Keratinocyte (primary cell): ENCODE data around the gene CELSR1. TPM values are rescaled to one million over a fixed set of nuclear protein-coding genes. Genes with fewer than 3 reads are reported as not detected.

Source experiments
- DNase-seq: peaks from one replicate; pipeline ENCODE4 v3.0.0-alpha.2; 2011; ENCODE audit warnings: low read depth, missing footprints, low spot score
- FAIRE-seq: peaks from 2 replicates; lab custom pipeline; 2011; peaks lifted over from hg19 to GRCh38; lab: Jason Lieb, UNC
- H2AFZ ChIP-seq: 2 replicates; pipeline ENCODE4 v1.6.0; 2012; ENCODE audit warnings: low read length, control low read depth, inconsistent platforms; ENCODE audit not compliant: control insufficient read depth
- H3K27ac ChIP-seq: 2 replicates; pipeline ENCODE4 v1.5.1; 2011; ENCODE audit warnings: low read length; ENCODE audit not compliant: control insufficient read depth, insufficient read depth
- H3K27me3 ChIP-seq: 3 replicates; pipeline ENCODE4 v1.6.0; 2011; ENCODE audit warnings: low read length; ENCODE audit not compliant: control insufficient read depth, insufficient read depth; ENCODE audit errors: extremely low read depth
- H3K36me3 ChIP-seq, 2 experiments: 2 replicates in 1 of 2; 3 replicates in 1 of 2; pipeline ENCODE4 v1.5.1; 2011; ENCODE audit warnings: low read length in 2 of 2, mild to moderate bottlenecking in 1 of 2; ENCODE audit not compliant: control insufficient read depth in 2 of 2, insufficient read depth in 2 of 2; ENCODE audit errors: extremely low read depth in 1 of 2
- H3K4me1 ChIP-seq: 3 replicates; pipeline ENCODE4 v1.5.1; 2011; ENCODE audit warnings: low read length; ENCODE audit not compliant: control insufficient read depth, insufficient read depth; ENCODE audit errors: extremely low read depth
- H3K4me2 ChIP-seq: 3 replicates; pipeline ENCODE4 v1.6.0; 2011; ENCODE audit warnings: low read depth, low read length; ENCODE audit not compliant: control insufficient read depth, insufficient read depth; ENCODE audit errors: extremely low read depth
- H3K4me3 ChIP-seq, 3 experiments: fragments of 200-600 bp in 1 of 3; sonication (generic) in 1 of 3; 2 replicates in 2 of 3; 3 replicates in 1 of 3; pipeline ENCODE4 v1.5.1; 2011 to 2016; ENCODE audit warnings: low read length in 3 of 3, mild to moderate bottlenecking in 3 of 3, control low read depth in 2 of 3, inconsistent platforms in 1 of 3, low read depth in 1 of 3, mixed read lengths in 1 of 3, mixed run types in 1 of 3, moderate library complexity in 1 of 3; ENCODE audit not compliant: control insufficient read depth in 2 of 3, insufficient read depth in 2 of 3; ENCODE audit errors: extremely low read depth in 1 of 3
- H3K79me2 ChIP-seq: 2 replicates; pipeline ENCODE4 v1.6.0; 2012; ENCODE audit warnings: low read length; ENCODE audit not compliant: control insufficient read depth, insufficient read depth
- H3K9ac ChIP-seq: 3 replicates; pipeline ENCODE4 v1.6.0; 2011; ENCODE audit warnings: low read length; ENCODE audit not compliant: control insufficient read depth, insufficient read depth; ENCODE audit errors: extremely low read depth
- H3K9me1 ChIP-seq: 3 replicates; pipeline ENCODE4 v1.6.0; 2011; ENCODE audit warnings: low read length; ENCODE audit not compliant: control insufficient read depth, insufficient read depth; ENCODE audit errors: extremely low read depth
- H3K9me3 ChIP-seq: 2 replicates; pipeline ENCODE4 v1.5.1; 2012; ENCODE audit warnings: low read depth, low read length; ENCODE audit not compliant: control insufficient read depth
- H4K20me1 ChIP-seq: 3 replicates; pipeline ENCODE4 v1.6.0; 2011; ENCODE audit warnings: low read length; ENCODE audit not compliant: control insufficient read depth, insufficient read depth; ENCODE audit errors: extremely low read depth
- CTCF ChIP-seq, 3 experiments: IDR thresholded peaks in 1 of 3; conservative IDR thresholded peaks in 1 of 3; optimal IDR thresholded peaks in 1 of 3; 2 replicates in 2 of 3; 3 replicates in 1 of 3; pipeline versions ENCODE3 to v1.5.1; 2011; ENCODE audit warnings: low read length in 3 of 3, mild to moderate bottlenecking in 3 of 3, moderate library complexity in 2 of 3, control low read depth in 1 of 3, inconsistent platforms in 1 of 3; ENCODE audit not compliant: insufficient read depth in 2 of 3; ENCODE audit errors: extremely low read depth in 1 of 3
- EZH2 ChIP-seq: IDR thresholded peaks from one replicate; pipeline ENCODE4 v1.6.1; 2012; ENCODE audit warnings: inconsistent platforms, mild to moderate bottlenecking, low read length, moderate library complexity
- dilution Hi-C: fragments of 300-500 bp; cut with MboI; formaldehyde crosslinking; loops from one replicate; pipeline ENCODE4 v1.7.0; 2020; ENCODE audit warnings: low sequenced_read_pairs; ENCODE audit not compliant: extremely low pct_ligation_motif_present
- polyA plus RNA-seq, 5 experiments: library from polyadenylated mRNA; depleted of rRNA in 3 of 5; stranded (reverse) in 3 of 5; stranded (forward) in 1 of 5; unstranded in 1 of 5; fragments of >200 nt; gene quantifications; 1 replicate in 1 of 5; 2 replicates in 3 of 5; 3 replicates in 1 of 5; pipeline versions ENCODE4 v1.2.1 to v1.2.3, GENCODE V29; 2011 to 2012; ENCODE audit warnings: missing spikeins in 2 of 5, low read depth in 1 of 5, low replicate concordance in 1 of 5

CELSR1 gene
- polyA plus RNA-seq, 1 donor (not counting 4 experiments of a cell fraction or from before 2014, with no cell fraction given) = 16.1 TPM

DNA sequence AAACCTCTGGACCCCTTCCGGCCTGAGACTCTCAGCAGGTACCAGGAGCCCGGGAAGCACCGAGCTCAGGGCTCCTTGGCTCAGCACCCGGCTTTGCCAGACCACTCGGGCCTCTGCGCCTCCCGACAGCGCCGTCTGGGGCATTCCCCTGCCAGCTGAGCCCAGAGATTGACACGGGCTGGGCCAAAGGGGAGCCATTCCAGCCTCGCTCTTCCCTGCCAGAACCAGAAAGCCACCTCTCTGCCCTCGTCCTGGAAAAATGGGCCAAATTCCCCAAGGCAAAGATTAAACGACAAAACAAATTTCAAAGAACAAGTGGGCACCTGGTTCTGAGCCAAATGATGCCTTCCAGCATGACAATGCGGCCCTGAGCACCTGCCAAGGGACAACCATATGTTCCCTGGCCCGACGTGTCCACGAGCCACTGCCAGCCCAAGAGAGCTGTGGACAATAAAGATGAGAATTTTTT is 59.3 kb downstream of the CELSR1 start:
- FAIRE-seq = no peak

GRCh38 chr22:46476547-46476941 is 60.9 kb downstream of the CELSR1 start:
- Histone ChIP-seq H3K4me2 (no peak overlapping the region), H3K9me1 (no peaks in the 10 kb centered on the region), H3K36me3 (peaks cover 2 to 5% of the 10 kb centered on the region in 2 experiments), H3K4me3 (no peak overlapping the region), H3K27me3 (no peaks in the 10 kb centered on the region), H3K79me2 (peaks cover 25% of the 10 kb centered on the region), H3K4me1 (peaks cover 24% of the 10 kb centered on the region), H3K9me3 (no peaks in the 10 kb centered on the region), H3K9ac (no peak overlapping the region), H3K27ac (no peak overlapping the region), H4K20me1 (peaks cover 6% of the 10 kb centered on the region), H2AFZ (no peak overlapping the region)
- FAIRE-seq = no peak
- DNase-seq = no peak
- no peak for TF ChIP-seq CTCF (optimal IDR thresholded peaks at IDR 0.05 in 1 of 3, IDR thresholded peaks at IDR 0.05 in 1 of 3, conservative IDR thresholded peaks at IDR 0.05 in 1 of 3; ENCODE audit: extremely low read depth in 1 of 3, insufficient read depth in 2 of 3, low read length in 3 of 3)
- TF ChIP-seq EZH2 = no peak
- dilution Hi-C loops = no loop called here

More for the DNA sequence above, 59.3 kb downstream of the CELSR1 start:
- Histone ChIP-seq H3K4me1 (peaks cover 16% of the 10 kb centered on the region), H2AFZ (no peak overlapping the region), H3K9me1 (no peaks in the 10 kb centered on the region), H3K9ac (no peak overlapping the region), H3K27ac (no peak overlapping the region), H3K27me3 (no peaks in the 10 kb centered on the region), H3K36me3 (peaks cover 2 to 5% of the 10 kb centered on the region in 2 experiments), H3K79me2 (peaks cover 35% of the 10 kb centered on the region), H3K4me3 (no peak overlapping the region), H3K9me3 (no peaks in the 10 kb centered on the region), H4K20me1 (no peaks in the 10 kb centered on the region), H3K4me2 (no peak overlapping the region)
- TF ChIP-seq CTCF (optimal IDR thresholded peaks at IDR 0.05 in 1 of 3, IDR thresholded peaks at IDR 0.05 in 1 of 3, conservative IDR thresholded peaks at IDR 0.05 in 1 of 3; ENCODE audit: extremely low read depth in 1 of 3, insufficient read depth in 2 of 3, low read length in 3 of 3) (no peak), EZH2 (no peak)
- dilution Hi-C loops = no loop called here
- DNase-seq = no peak
